Bronchial epithelial cell (primary cell): ENCODE results near the gene HLA-DRA. TPM values are rescaled to one million over a fixed set of nuclear protein-coding genes. Genes with fewer than 3 reads are reported as not detected.

Experiments
- DNase-seq: peaks from one replicate; pipeline ENCODE4 v3.0.0-alpha.2; 2010; ENCODE audit warnings: low read depth
- FAIRE-seq: peaks from 2 replicates; lab custom pipeline; 2011; peaks lifted over from hg19 to GRCh38; lab: Jason Lieb, UNC
- H3K27me3 ChIP-seq: 2 replicates; pipeline ENCODE4 v1.5.1; 2011; ENCODE audit warnings: low read length; ENCODE audit not compliant: control insufficient read depth, insufficient read depth
- H3K36me3 ChIP-seq: 2 replicates; pipeline ENCODE4 v1.5.1; 2011; ENCODE audit warnings: low read length; ENCODE audit not compliant: control insufficient read depth, insufficient read depth
- H3K4me3 ChIP-seq: 2 replicates; pipeline ENCODE4 v1.5.1; 2011; ENCODE audit warnings: mild to moderate bottlenecking, low read depth, low read length, control low read depth
- total RNA-seq: library from RNA; depleted of rRNA; stranded (reverse); fragments of >200 nt; gene quantifications from 2 replicates; pipeline ENCODE4 v1.2.1, GENCODE V29; 2014
- TF ChIP-seq, protein P1 (sequence below): IDR thresholded peaks from 2 replicates; pipeline ENCODE4 v1.5.1; 2011; ENCODE audit warnings: mild to moderate bottlenecking, moderate library complexity, low read length, control low read depth, inconsistent platforms; ENCODE audit not compliant: insufficient read depth, severe bottlenecking

Gene HLA-DRA
- total RNA-seq, 1 donor from 2014 or later = not detected

DNA sequence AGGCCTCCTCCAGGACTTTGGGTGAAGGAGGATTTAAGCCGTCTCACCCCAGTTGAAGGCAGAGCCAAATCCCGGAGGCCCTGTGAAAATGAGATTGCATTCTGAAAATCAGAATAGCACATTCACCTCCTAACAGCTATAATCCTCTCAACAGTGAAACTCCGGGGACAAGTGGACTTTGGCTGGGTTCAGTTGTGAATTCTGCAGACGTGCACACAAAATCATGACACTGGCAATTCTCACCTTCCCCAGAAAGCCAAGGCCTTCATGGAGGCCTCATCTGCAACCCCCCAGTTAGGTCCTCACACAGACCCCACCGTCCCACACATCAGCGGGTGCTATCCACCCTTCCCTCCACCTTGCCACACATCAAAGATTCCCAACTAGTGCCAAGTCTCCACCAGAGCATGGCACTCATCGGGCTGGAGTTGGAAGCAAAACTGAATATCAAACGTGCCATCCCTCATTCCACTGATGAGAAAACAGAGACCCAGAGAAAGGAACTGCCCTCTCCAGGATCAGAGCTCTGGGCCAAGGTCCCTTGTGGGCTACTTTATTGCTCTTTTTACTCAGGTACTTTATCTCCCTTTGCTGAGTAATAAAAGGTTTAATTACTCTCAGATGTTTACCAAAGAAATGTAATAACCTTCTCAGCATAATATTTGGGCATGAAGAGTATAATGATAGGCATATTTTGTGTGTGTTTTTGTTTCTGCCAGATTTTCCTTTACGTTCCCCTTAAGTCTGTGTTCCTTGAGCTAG is 27.9 kb upstream of the HLA-DRA start:
- no peak for DNase-seq
- Histone ChIP-seq H3K4me3 (no peak overlapping the region), H3K36me3 (no peaks in the 10 kb centered on the region), H3K27me3 (peaks cover 11% of the 10 kb centered on the region)
- FAIRE-seq = no peak
- TF ChIP-seq, protein P1, sequence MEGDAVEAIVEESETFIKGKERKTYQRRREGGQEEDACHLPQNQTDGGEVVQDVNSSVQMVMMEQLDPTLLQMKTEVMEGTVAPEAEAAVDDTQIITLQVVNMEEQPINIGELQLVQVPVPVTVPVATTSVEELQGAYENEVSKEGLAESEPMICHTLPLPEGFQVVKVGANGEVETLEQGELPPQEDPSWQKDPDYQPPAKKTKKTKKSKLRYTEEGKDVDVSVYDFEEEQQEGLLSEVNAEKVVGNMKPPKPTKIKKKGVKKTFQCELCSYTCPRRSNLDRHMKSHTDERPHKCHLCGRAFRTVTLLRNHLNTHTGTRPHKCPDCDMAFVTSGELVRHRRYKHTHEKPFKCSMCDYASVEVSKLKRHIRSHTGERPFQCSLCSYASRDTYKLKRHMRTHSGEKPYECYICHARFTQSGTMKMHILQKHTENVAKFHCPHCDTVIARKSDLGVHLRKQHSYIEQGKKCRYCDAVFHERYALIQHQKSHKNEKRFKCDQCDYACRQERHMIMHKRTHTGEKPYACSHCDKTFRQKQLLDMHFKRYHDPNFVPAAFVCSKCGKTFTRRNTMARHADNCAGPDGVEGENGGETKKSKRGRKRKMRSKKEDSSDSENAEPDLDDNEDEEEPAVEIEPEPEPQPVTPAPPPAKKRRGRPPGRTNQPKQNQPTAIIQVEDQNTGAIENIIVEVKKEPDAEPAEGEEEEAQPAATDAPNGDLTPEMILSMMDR = no peak

DNA sequence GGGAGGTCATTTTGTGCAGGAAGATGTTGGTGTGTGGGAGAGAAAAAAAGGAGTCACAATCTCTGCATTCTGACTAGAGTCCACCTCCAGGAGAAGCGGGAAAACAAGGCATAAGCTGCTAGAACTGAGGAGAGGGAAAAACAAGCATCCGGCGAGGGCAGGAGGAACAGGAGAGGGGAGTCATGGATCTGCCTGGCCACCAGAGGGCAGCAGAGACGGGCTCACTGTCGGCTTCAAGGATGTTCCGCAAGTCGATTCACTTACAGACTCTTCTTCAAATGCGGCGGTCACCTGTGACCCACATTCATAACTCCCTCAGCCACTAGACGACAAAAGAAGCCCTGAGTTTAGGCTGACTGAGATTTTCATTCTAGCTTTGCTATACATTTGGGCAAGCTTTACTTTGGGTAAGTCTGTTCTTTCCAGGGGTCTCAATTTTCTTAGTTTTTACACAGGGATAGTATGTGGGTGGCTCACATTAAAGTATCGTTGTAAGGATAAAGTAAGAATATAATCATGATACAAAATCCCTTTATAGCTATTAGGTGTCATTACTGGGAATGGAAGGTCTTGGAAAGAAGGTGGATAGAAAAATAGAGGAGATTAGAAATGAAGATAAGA is 26.1 kb upstream of the HLA-DRA start:
- FAIRE-seq = peak; percentile 72
- Histone ChIP-seq H3K27me3 (peaks cover 7% of the 10 kb centered on the region), H3K4me3 (no peak overlapping the region), H3K36me3 (no peaks in the 10 kb centered on the region)
- DNase-seq = peak; percentile 65
- TF ChIP-seq, protein P1 = peak; percentile 98

DNA sequence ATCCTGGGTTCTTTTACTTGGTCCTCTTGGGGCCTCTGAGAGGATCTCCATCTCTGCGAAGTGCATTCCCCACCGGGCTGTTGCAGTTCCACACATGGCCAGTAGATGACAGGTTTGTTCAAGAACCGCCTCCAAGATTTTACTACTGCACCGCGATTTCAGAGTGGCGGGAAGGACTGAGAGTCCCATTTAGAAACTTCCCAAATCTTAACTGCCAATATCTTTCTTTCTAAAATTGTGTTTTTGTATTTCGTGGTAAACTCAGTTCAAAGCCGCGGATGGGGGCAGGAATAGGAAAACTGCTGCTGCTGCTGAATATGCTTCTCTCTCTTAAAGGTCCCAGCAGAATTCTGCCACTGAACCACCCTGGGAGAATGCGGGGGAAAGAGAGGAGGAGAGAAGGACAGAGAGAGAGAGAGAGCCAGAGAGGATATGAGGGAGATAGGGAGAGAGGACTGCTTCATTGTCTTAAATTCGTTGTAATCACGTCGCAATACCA is 24.1 kb upstream of the HLA-DRA start:
- no peak overlapping the region for H3K4me3 ChIP-seq
- TF ChIP-seq, protein P1 = peak; percentile 89
- no peak for FAIRE-seq
- peak; percentile 50 for DNase-seq
- H3K27me3 ChIP-seq = peaks cover 7% of the 10 kb centered on the region
- H3K36me3 ChIP-seq = no peaks in the 10 kb centered on the region

DNA sequence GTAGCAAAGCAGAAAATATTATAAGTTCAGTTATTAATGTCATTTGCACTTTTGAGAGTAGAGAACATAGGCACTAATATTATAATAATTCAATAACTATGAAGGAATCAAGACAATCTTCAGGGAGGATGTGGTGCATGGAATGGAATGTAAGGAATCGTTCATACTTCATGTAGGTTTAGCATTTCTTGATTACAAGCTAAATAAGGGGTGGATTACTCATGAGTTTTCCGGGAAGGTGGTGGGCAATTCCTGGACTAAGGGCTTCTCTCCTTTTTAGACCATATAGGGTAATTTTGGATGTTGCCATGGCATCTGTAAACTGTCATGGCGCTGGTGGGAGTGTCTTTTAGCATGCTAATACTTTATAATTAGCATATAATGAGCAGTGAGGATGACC is 23.7 kb upstream of the HLA-DRA start:
- TF ChIP-seq, protein P1 = no peak
- no peaks in the 10 kb centered on the region for H3K36me3 ChIP-seq
- no peak overlapping the region for H3K4me3 ChIP-seq
- H3K27me3 ChIP-seq = peaks cover 9% of the 10 kb centered on the region
- FAIRE-seq = no peak
- DNase-seq = no peak

DNA sequence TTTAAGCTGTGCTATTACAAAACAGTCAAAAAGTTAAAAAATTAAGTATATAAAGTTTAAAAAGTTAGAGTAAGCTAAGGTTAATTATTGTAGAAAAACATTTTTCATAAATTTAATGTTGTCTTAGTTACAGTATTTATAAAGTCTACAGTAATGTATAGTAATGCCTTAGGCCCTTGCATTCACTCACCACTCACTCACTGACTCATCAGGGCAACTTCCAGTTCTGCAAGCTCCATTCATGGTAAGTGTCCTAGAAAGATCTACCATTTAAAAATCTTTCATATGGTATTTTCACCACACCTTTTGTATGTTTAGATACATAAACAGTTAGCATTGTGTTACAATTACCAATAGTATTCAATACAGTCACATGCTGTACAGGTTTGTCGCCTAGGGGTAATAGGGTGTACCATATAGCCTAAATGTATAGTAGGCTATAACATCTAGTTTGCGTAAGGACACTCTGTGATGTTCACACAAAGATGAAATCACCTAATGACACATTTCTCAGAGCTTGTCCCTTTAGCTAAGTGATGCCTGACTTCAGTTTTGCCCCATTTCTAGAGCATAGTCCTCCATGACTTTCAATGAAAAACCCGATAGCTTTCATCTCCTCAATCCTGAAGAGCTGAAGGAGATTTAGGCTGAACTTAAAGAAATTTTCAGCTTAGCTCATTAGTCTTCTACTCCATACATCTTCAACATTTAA is 14.9 kb upstream of the HLA-DRA start:
- Histone ChIP-seq H3K36me3 (no peaks in the 10 kb centered on the region), H3K4me3 (no peak overlapping the region), H3K27me3 (peaks cover 3% of the 10 kb centered on the region)
- TF ChIP-seq, protein P1 = no peak
- DNase-seq = peak; percentile 84
- no peak for FAIRE-seq
